HT1080 (cell line): ENCODE data around the gene TIGD7. TPM values are rescaled to one million over a fixed set of nuclear protein-coding genes. Genes with fewer than 3 reads are reported as not detected.

ENCODE experiments used
- DNase-seq: peaks from one replicate; pipeline ENCODE4 v3.0.0-alpha.2; 2015; ENCODE audit warnings: low read depth
- polyA plus RNA-seq, 2 experiments: library from polyadenylated mRNA; depleted of rRNA; stranded (reverse); fragments of >200 nt; gene quantifications; 2 replicates each; pipeline ENCODE4 v1.2.3, GENCODE V29; 2015
- total RNA-seq: library from RNA; depleted of rRNA; stranded (reverse); fragments of >200 nt; shearing (Covaris generic); gene quantifications from 2 replicates; pipeline ENCODE4 v1.2.3, GENCODE V29; 2014; rRNA removed

TIGD7 gene
- total RNA-seq: 2.8 and 3.1 TPM in 2 replicates
- polyA plus RNA-seq (2015; cell fraction: cytosol; rRNA removed): 2.4 and 4.1 TPM in 2 replicates
- polyA plus RNA-seq (2015; cell fraction: nucleus; rRNA removed): 4.5 and 11.7 TPM in 2 replicates

GRCh38 chr16:3305109-3306068 is at the start of gene TIGD7, which contains the start of gene ZNF75A:
Gene TIGD7, minus strand, starts transcription at chr16:3305430. Its CDS starts 4,816 bp downstream, at chr16:3300614.
Gene ZNF75A, plus strand, starts transcription at chr16:3305497. Its CDS starts 2,932 bp downstream, at chr16:3308429.
- DNase-seq: peak; percentile 86

- DNase-seq: no peak
Measured at GRCh38 chr16:3349175-3349574, 43.9 kb upstream of the TIGD7 start.

- no peak for DNase-seq
Measured at GRCh38 chr16:3348547-3349167, 43.4 kb upstream of the TIGD7 start.

- no peak for DNase-seq
Measured at GRCh38 chr16:3347586-3347985, 42.4 kb upstream of the TIGD7 start.

- no peak for DNase-seq
Measured at GRCh38 chr16:3346041-3346440, 40.8 kb upstream of the TIGD7 start.

- DNase-seq: no peak
Measured at GRCh38 chr16:3328643-3329042, 23.4 kb upstream of the TIGD7 start.

- DNase-seq: no peak
Measured at GRCh38 chr16:3328104-3328503, 22.9 kb upstream of the TIGD7 start.

GRCh38 chr16:3327514-3327913 is 22.3 kb upstream of the TIGD7 start:
- DNase-seq: no peak

GRCh38 chr16:3321816-3322215 is 16.6 kb upstream of the TIGD7 start:
- no peak for DNase-seq

GRCh38 chr16:3317315-3317999 is 12.2 kb upstream of the TIGD7 start:
- DNase-seq: peak; percentile 25

GRCh38 chr16:3311496-3311895 is 6.3 kb upstream of the TIGD7 start:
- DNase-seq: no peak

- DNase-seq: no peak
Measured at GRCh38 chr16:3306078-3306477, 848 bp upstream of the TIGD7 start.

- DNase-seq: no peak
Measured at GRCh38 chr16:3304370-3304769, 860 bp downstream of the TIGD7 start.

- DNase-seq: no peak
Measured at GRCh38 chr16:3295783-3296182, 9.4 kb downstream of the TIGD7 start.

- no peak for DNase-seq
Measured at GRCh38 chr16:3295209-3295608, 10.0 kb downstream of the TIGD7 start.

GRCh38 chr16:3292604-3293003 is 12.6 kb downstream of the TIGD7 start:
- DNase-seq: no peak

GRCh38 chr16:3289998-3290673 is 15.1 kb downstream of the TIGD7 start:
- DNase-seq: no peak

GRCh38 chr16:3285131-3285530 is 20.1 kb downstream of the TIGD7 start:
- DNase-seq: no peak

GRCh38 chr16:3283543-3284447 is 21.4 kb downstream of the TIGD7 start:
- no peak for DNase-seq
